ENCODE data around the gene SGSH.

- TF ChIP-seq ZNF274 (IDR thresholded peaks at IDR 0.05; ENCODE audit: low read depth, low read length), result no peak
- no peak for TF ChIP-seq SUZ12 (IDR thresholded peaks at IDR 0.05; ENCODE audit: extremely low read depth, insufficient read depth, insufficient read length)
- no peak for TF ChIP-seq YY1 (IDR thresholded peaks at IDR 0.05; ENCODE audit: insufficient read depth, insufficient read length)
Measured at GRCh38 chr17:80166446-80166845, 53.7 kb downstream of the SGSH start.
